CD8-positive, alpha-beta memory T cell (primary cell): ENCODE measurements around the gene LRSAM1. TPM values are rescaled to one million over a fixed set of nuclear protein-coding genes. Genes with fewer than 3 reads are reported as not detected.
A peak's percentile ranks its signal among the peaks of the same experiment; 100 is the strongest.

Experiments used
- CTCF ChIA-PET: fragments of 350-600 bp; sonication (Branson Sonifier 250); formaldehyde crosslinking; loops from one replicate; lab custom pipeline; 2021; ENCODE audit warnings: antibody characterized with exemption; lab: Charles Lee
- POLR2A ChIA-PET: fragments of 350-600 bp; sonication (Branson Sonifier 250); formaldehyde crosslinking; loops from one replicate; lab custom pipeline; 2021; ENCODE audit warnings: antibody characterized with exemption; lab: Charles Lee
- DNase-seq, 5 donors: peaks; one replicate each; pipeline versions ENCODE4 v3.0.0 to v3.0.0-alpha.2; 2020 to 2022; ENCODE audit warnings: mixed read lengths in 1 of 5
- H3K27ac ChIP-seq: one replicate; pipeline ENCODE4 v1.7.0; 2013; ENCODE audit warnings: low read depth, mild to moderate bottlenecking, low read length, moderate library complexity
- H3K27me3 ChIP-seq: 2 replicates; pipeline ENCODE4 v1.7.0; 2013; ENCODE audit warnings: low read length, mild to moderate bottlenecking; ENCODE audit not compliant: insufficient read depth, poor library complexity, severe bottlenecking
- H3K36me3 ChIP-seq: 2 replicates; pipeline ENCODE4 v1.7.0; 2013; ENCODE audit warnings: mild to moderate bottlenecking, low read length, moderate library complexity; ENCODE audit not compliant: insufficient read depth
- H3K4me1 ChIP-seq: 2 replicates; pipeline ENCODE4 v1.7.0; 2013; ENCODE audit warnings: mild to moderate bottlenecking, low read length, moderate library complexity; ENCODE audit not compliant: insufficient read depth
- H3K4me3 ChIP-seq: 2 replicates; pipeline ENCODE4 v1.7.0; 2013; ENCODE audit warnings: mild to moderate bottlenecking, low read length
- H3K9me3 ChIP-seq: 2 replicates; pipeline ENCODE4 v1.7.0; 2013; ENCODE audit warnings: mild to moderate bottlenecking, low read length
- H3K27ac Mint-ChIP-seq, 8 donors: one replicate each; pipeline ENCODE4 v1.8.0; 2020 to 2021; ENCODE audit warnings: mixed read lengths in 8 of 8, mild to moderate bottlenecking in 6 of 8, inconsistent platforms in 3 of 8, moderate library complexity in 3 of 8
- H3K27me3 Mint-ChIP-seq, 2 donors: one replicate each; pipeline ENCODE4 v1.8.0; 2020 to 2021; ENCODE audit warnings: mixed read lengths in 2 of 2, mild to moderate bottlenecking in 1 of 2, moderate library complexity in 1 of 2
- H3K36me3 Mint-ChIP-seq, 3 donors: one replicate each; pipeline ENCODE4 v1.8.0; 2020 to 2021; ENCODE audit warnings: mixed read lengths in 3 of 3, inconsistent platforms in 1 of 3, mild to moderate bottlenecking in 1 of 3
- H3K4me1 Mint-ChIP-seq, 3 donors: one replicate each; pipeline ENCODE4 v1.8.0; 2020 to 2021; ENCODE audit warnings: mixed read lengths in 3 of 3, inconsistent platforms in 1 of 3, mild to moderate bottlenecking in 1 of 3
- H3K4me3 Mint-ChIP-seq, 7 donors: one replicate each; pipeline ENCODE4 v1.8.0; 2020 to 2021; ENCODE audit warnings: mixed read lengths in 7 of 7, mild to moderate bottlenecking in 6 of 7, moderate library complexity in 4 of 7, inconsistent platforms in 2 of 7
- H3K9me3 Mint-ChIP-seq, 5 donors: one replicate each; pipeline ENCODE4 v1.8.0; 2020 to 2022; ENCODE audit warnings: mixed read lengths in 5 of 5, mild to moderate bottlenecking in 3 of 5, moderate library complexity in 2 of 5, inconsistent platforms in 1 of 5
- polyA plus RNA-seq: library from polyadenylated mRNA; unstranded; fragments of 300-500 nt; fragmentation: Illumina TruSeq; gene quantifications from one replicate; pipeline ENCODE4 v1.2.3, GENCODE V29; 2021
- total RNA-seq, 2 experiments: library from RNA; stranded (reverse); gene quantifications; one replicate each; pipeline ENCODE4 v1.2.3, GENCODE V29; 2021

LRSAM1 gene
- total and polyA plus RNA-seq, 3 experiments from 2014 or later = 9.5 to 23.0 (median 22.6) TPM

GRCh38 chr9:127543973-127544533 is 92.7 kb downstream of the LRSAM1 start:
- no peaks in the 10 kb centered on the region for H3K36me3 ChIP-seq
- no peak overlapping the region for H3K4me3 ChIP-seq
- no peak for DNase-seq
- H3K27me3 ChIP-seq = no peaks in the 10 kb centered on the region
- POLR2A ChIA-PET = no interaction called here
- H3K27ac ChIP-seq = no peak overlapping the region
- Mint-ChIP-seq H3K36me3 (peaks cover 0 to 1% (median 0%) of the 10 kb centered on the region in 3 donors), H3K4me1 (peaks cover 3 to 11% (median 10%) of the 10 kb centered on the region in 3 donors), H3K27me3 (peaks cover 0 to 3% of the 10 kb centered on the region in 2 donors), H3K9me3 (no peaks in the 10 kb centered on the region), H3K4me3 (no peak overlapping the region), H3K27ac (no peak overlapping the region)
- no peaks in the 10 kb centered on the region for H3K9me3 ChIP-seq
- CTCF ChIA-PET = interaction anchor here (0.6 to 1.4 kb wide), 2 partner anchors 19 to 35 kb away, joined by 3 read pairs; no protein-coding TSS in a partner anchor
- H3K4me1 ChIP-seq = no peaks in the 10 kb centered on the region

DNA sequence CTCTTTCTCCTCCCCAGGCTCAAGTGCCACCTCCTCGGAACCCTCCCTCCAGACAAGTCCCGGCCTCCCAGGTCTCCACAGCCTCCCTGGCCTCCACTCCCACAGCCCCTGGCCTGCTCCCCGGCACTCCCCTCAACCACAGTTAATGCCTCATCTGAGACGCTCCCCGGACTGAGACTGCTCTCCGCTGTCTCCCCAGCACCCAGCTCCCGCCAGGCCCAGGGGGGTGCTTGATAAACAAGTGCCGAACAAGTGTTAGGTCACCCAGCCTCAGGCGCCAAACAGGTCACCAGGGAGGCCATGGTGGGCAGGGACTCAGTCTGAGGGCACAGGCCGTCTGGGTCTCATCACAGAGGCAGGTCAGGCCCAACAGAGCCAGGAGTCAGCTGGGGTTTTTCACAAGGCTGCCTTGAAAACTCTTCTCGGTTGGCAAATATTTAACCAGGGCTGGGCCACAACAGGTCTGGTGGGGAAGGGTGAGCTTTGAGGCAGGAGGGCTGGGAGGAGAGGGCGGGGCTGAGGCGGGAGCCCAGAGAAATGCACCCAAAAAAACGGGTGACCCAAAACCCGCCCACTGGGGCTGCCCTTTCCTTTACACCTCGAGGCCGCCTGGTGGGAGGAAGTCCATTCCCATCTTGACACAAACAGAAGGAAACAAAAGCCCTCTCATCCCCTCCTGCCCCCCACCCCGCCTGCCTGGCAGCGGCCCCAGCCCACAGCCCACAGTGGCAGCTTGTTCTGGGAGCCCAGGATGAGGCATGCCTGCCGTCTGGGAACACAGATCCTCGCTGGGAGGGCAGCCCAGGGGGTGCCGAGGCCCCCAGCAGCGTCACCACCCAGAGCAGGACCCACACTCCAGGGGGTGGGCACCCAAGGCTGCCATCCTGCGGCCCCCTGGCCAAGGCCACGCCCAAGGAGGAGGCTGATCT is 94.2 kb downstream of the LRSAM1 start:
- Mint-ChIP-seq H3K36me3 (peaks cover 0 to 1% (median 0%) of the 10 kb centered on the region in 3 donors), H3K9me3 (no peaks in the 10 kb centered on the region), H3K4me3 (no peak overlapping the region), H3K4me1 (peaks cover 3 to 15% (median 10%) of the 10 kb centered on the region in 3 donors), H3K27me3 (peaks cover 0 to 3% of the 10 kb centered on the region in 2 donors), H3K27ac (no peak overlapping the region)
- Histone ChIP-seq H3K4me3 (no peak overlapping the region), H3K4me1 (no peaks in the 10 kb centered on the region), H3K9me3 (no peaks in the 10 kb centered on the region), H3K27ac (no peak overlapping the region), H3K36me3 (no peaks in the 10 kb centered on the region), H3K27me3 (no peaks in the 10 kb centered on the region)
- DNase-seq = no peak
- POLR2A ChIA-PET = no interaction called here
- CTCF ChIA-PET = interaction anchor here (1.4 kb wide), 1 partner anchor 20 kb away, joined by 3 read pairs; no protein-coding TSS in a partner anchor

DNA sequence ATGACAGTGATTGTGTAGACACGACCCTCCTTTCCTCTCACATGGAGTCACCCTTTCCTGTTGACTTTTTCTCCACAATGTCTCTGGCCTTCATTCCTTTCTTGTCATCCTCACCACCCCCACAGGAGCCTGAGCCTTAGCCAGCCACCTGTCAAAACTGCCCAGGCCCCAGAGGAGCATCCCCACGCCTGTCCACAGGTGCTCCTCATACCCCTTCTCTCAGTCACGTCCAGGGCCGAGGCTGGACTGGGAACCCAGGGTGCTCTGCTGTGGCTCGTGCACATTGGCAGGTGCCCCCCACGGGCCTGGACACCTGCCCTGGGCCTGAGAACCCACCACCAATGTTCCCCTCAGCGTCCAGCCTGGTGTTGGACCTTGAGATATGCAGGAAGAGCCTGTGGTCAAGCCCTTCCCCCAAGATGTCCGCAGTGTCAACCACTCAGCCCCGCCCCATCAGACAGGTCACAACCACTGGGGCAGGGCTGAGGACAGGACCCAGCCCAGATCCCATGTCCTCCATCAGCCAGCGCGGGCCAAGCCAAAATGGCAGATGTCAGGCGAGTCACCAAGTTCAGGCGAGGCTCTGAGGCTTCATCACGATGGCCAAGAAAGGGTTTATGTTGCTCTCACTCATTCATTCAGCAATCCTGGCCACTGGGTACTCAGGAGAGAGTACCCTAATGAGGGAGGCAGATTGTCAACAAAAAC is 95.0 kb downstream of the LRSAM1 start:
- Histone ChIP-seq H3K27ac (no peak overlapping the region), H3K4me3 (no peak overlapping the region), H3K27me3 (no peaks in the 10 kb centered on the region), H3K36me3 (no peaks in the 10 kb centered on the region), H3K9me3 (no peaks in the 10 kb centered on the region), H3K4me1 (no peaks in the 10 kb centered on the region)
- POLR2A ChIA-PET = no interaction called here
- H3K9me3 Mint-ChIP-seq = no peaks in the 10 kb centered on the region
- no peak overlapping the region for H3K4me3 Mint-ChIP-seq
- peaks cover 0 to 1% (median 0%) of the 10 kb centered on the region in 3 donors for H3K36me3 Mint-ChIP-seq
- CTCF ChIA-PET = no interaction called here
- peaks cover 0 to 3% of the 10 kb centered on the region in 2 donors for H3K27me3 Mint-ChIP-seq
- peak overlapping the region in 1 of 8 donors; percentile 85 for H3K27ac Mint-ChIP-seq
- H3K4me1 Mint-ChIP-seq = peaks cover 3 to 15% (median 10%) of the 10 kb centered on the region in 3 donors
- no peak for DNase-seq

GRCh38 chr9:127548352-127548881 is 97.1 kb downstream of the LRSAM1 start:
- Mint-ChIP-seq H3K27ac (peak overlapping the region in 1 of 8 donors; percentile 15), H3K9me3 (no peaks in the 10 kb centered on the region), H3K27me3 (peaks cover 0 to under 1% of the 10 kb centered on the region in 2 donors), H3K36me3 (peaks cover 0 to 1% (median 0%) of the 10 kb centered on the region in 3 donors), H3K4me1 (peaks cover 3 to 17% (median 10%) of the 10 kb centered on the region in 3 donors), H3K4me3 (no peak overlapping the region)
- Histone ChIP-seq H3K9me3 (no peaks in the 10 kb centered on the region), H3K4me3 (no peak overlapping the region), H3K4me1 (no peaks in the 10 kb centered on the region), H3K27me3 (no peaks in the 10 kb centered on the region), H3K36me3 (no peaks in the 10 kb centered on the region), H3K27ac (no peak overlapping the region)
- POLR2A ChIA-PET = no interaction called here
- DNase-seq = no peak
- CTCF ChIA-PET = no interaction called here

- peak overlapping the region in 1 of 7 donors; percentile 54 for H3K4me3 Mint-ChIP-seq
- H3K4me1 Mint-ChIP-seq = peaks cover 3 to 17% (median 11%) of the 10 kb centered on the region in 3 donors
These were observed 97.9 kb downstream of the LRSAM1 start for GRCh38 chr9:127549218-127549617.

GRCh38 chr9:127549751-127550150 is 98.4 kb downstream of the LRSAM1 start:
- CTCF ChIA-PET = interaction anchor here (0.6 kb wide), 1 partner anchor 37 kb away, joined by 3 read pairs; no protein-coding TSS in a partner anchor
- H3K27me3 ChIP-seq = no peaks in the 10 kb centered on the region

More at GRCh38 chr9:127549218-127549617, 97.9 kb downstream of the LRSAM1 start:
- Mint-ChIP-seq H3K27ac (peak overlapping the region in 4 of 8 donors; percentile 64 to 95 (median 81)), H3K36me3 (peaks cover 0 to 1% (median 0%) of the 10 kb centered on the region in 3 donors), H3K27me3 (no peaks in the 10 kb centered on the region), H3K9me3 (no peaks in the 10 kb centered on the region)
- ChIA-PET POLR2A (no interaction called here), CTCF (no interaction called here)
- Histone ChIP-seq H3K27ac (no peak overlapping the region), H3K27me3 (no peaks in the 10 kb centered on the region), H3K36me3 (no peaks in the 10 kb centered on the region), H3K9me3 (no peaks in the 10 kb centered on the region), H3K4me3 (no peak overlapping the region), H3K4me1 (no peaks in the 10 kb centered on the region)
- no peak for DNase-seq

GRCh38 chr9:127550282-127550681 is 99.0 kb downstream of the LRSAM1 start:
- DNase-seq = no peak
- H3K4me1 Mint-ChIP-seq = peaks cover 9 to 21% (median 17%) of the 10 kb centered on the region in 3 donors
- Histone ChIP-seq H3K27me3 (no peaks in the 10 kb centered on the region), H3K4me1 (peaks cover 4% of the 10 kb centered on the region), H3K36me3 (no peaks in the 10 kb centered on the region), H3K4me3 (no peak overlapping the region), H3K27ac (no peak overlapping the region), H3K9me3 (no peaks in the 10 kb centered on the region)
- H3K4me3 Mint-ChIP-seq = no peak overlapping the region
- H3K27me3 Mint-ChIP-seq = no peaks in the 10 kb centered on the region
- ChIA-PET CTCF (interaction anchor here (0.6 kb wide), 1 partner anchor 37 kb away, joined by 3 read pairs; no protein-coding TSS in a partner anchor), POLR2A (no interaction called here)
- no peaks in the 10 kb centered on the region for H3K9me3 Mint-ChIP-seq
- peaks cover 0 to 1% (median 0%) of the 10 kb centered on the region in 3 donors for H3K36me3 Mint-ChIP-seq
- H3K27ac Mint-ChIP-seq = peak overlapping the region in 1 of 8 donors; percentile 26

More at GRCh38 chr9:127549751-127550150, 98.4 kb downstream of the LRSAM1 start:
- Mint-ChIP-seq H3K4me1 (peaks cover 4 to 17% (median 12%) of the 10 kb centered on the region in 3 donors), H3K4me3 (no peak overlapping the region), H3K36me3 (peaks cover 0 to 1% (median 0%) of the 10 kb centered on the region in 3 donors), H3K27ac (peak overlapping the region in 1 of 8 donors; percentile 43), H3K9me3 (no peaks in the 10 kb centered on the region), H3K27me3 (no peaks in the 10 kb centered on the region)
- no peak overlapping the region for H3K4me3 ChIP-seq
- no peaks in the 10 kb centered on the region for H3K36me3 ChIP-seq
- H3K27ac ChIP-seq = no peak overlapping the region
- POLR2A ChIA-PET = no interaction called here
- H3K4me1 ChIP-seq = no peaks in the 10 kb centered on the region
- DNase-seq = no peak
- no peaks in the 10 kb centered on the region for H3K9me3 ChIP-seq
